HG02763 (cell line): ENCODE data around the gene MARVELD1.

Source experiments
- ATAC-seq: cut with Tn5 transposase; IDR thresholded peaks from one replicate; pipeline ENCODE4 v1.9.1; 2021; ENCODE audit warnings: mild to moderate bottlenecking, moderate library complexity; ENCODE audit not compliant: unreplicated experiment

MARVELD1 gene

DNA sequence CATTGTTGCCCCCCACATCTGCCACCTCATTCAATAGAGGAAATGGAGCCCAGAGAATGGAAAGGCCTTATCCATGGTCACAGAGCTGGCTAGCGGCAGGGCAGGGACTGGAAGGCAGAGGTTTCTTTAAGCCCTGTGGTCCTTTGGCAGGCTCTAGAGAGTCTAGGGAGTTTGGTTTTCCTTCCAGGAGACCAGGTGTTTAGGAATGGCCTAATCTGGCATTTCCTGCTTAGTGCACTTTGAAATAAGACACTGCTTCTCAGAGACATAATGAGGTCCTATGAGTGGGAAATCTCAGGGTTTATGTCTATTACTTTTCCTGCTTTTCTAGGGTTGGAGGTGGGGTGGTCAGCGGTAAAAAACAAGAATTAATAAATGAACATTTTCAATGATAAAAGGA, 6.1 kb downstream of the MARVELD1 start:
- ATAC-seq: no peak

DNA sequence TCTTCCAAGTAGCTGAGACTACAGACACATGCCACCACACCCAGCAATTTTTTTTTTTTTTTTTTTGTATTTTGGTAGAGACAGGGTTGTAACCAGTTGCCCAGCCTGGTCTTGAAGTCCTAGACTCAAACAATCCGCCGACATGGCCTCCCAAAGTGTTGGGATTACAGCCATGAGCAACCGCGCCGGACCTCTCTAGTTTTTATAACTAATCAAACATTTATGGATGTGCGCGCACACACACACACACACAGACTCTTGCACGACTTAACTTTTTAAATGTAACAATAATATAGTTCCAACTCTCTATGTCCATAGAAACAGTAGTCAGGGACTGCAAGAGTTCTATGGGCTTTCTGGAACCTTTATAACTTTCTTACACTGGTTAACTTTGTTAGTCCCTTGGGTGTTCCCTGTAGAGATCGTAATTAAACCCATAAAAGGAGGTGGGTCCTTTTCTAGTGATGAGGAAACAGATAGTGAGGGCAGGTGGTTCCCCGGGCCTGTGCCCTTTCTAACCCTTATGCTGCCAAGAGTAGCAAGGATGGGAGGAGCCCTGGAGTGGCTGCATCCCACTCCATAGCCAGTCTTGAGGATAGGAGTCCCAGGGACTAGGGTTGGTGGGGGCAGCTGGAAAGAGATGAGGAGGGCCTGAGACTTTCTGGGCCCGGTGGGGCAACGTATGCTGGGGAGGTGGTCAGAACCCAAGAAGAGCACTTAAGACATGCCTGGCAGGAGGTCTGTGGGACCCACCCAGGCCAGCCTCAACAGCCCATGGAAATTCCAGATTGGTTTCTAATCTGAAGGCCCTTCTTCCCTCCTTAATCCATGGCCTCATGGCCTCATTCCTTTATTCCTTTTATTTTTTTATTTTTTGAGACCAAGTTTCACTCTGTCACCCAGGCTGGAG, 8.6 kb downstream of the MARVELD1 start:
- ATAC-seq: no peak

DNA sequence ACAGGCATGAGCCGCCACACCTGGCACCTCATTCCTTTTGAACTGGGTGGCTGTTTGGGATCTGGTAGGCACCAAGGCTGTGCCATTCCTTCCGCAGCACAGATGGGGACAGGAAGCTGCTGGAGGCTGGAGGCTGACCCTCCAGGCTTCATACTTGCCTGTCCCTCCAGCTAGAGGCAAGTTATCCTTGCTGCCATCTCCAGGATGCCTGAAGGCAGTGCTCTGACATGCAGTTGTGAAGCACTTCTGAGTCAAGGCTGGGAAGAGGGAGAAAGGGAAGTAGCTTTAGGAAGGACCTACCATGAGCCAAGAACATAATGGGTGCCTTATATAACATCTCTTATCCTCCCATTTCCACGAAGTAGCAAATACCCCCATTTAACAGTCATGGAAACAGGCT, 9.5 kb downstream of the MARVELD1 start:
- ATAC-seq: no peak

DNA sequence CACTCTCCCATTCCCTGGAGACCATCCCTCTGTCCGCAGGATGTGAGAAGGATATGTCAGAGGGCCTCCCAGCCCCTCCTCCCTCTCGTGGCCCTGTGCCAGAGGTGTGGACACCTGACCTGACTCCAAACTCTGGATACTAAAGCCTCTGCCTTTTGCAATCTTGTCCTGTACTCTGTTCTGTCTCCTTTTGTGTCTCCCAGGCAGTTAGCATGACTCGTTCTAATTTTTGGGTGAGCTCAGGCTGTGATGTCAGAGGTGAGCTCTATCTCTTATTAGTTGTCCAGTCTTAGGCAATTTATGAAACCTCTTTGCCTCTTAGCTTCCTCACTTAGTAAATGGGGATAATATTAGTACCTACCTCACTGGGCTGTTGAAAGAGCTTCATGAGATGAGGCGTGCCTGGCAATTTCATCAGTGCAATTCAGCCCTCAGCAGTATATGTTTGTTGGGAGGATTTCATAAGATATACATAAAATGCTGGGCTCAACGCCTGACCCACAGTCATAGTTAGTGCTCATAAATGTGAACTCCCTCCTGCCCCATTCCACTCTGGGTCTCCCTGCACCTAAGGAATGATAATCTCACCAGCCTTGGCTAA, 10.9 kb downstream of the MARVELD1 start:
- ATAC-seq: no peak

DNA sequence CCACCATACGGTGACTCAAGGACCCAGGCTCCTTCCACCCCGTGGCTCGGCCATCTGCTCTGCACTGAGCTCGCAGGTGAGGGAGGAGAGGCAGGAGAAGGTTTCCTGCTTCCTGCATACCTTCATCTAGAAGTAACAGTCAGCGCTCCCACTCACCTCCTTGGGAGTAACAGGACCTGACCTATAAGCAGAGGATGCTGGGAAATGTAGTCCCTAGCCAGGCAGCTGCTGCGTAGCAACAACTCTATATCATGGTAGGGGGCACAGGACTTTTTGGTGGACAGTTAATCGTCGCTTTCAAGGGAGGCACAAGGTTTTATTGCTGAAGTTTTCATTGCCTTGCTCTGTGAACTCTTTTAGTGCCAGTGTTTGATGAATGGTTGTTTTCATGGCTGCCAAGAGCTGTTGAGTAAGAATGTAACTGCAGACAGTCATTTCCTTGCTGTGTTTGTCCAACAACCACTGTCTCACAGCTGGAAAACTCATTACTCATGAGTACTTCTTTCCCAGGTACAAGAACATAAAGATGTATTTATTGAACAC, 13.2 kb downstream of the MARVELD1 start:
- ATAC-seq: no peak

DNA sequence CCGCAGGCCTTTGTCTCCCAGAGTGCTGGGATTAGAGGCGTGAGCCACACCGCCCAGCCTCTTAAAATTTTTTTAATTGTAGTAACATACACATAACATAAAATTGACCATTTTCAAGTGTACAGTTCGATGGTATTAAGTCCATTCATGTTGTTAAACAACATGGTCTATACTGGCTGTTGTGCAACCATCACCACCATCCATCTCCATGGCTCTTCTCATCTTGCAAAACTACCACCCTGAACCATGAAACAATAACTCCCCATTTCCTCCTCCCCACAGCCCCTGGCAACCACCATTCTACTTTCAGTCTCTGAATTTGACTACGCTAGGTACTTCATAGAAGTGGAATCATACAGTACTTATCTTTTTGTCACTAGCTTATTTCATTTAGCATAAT, 15.5 kb downstream of the MARVELD1 start:
- no peak for ATAC-seq

DNA sequence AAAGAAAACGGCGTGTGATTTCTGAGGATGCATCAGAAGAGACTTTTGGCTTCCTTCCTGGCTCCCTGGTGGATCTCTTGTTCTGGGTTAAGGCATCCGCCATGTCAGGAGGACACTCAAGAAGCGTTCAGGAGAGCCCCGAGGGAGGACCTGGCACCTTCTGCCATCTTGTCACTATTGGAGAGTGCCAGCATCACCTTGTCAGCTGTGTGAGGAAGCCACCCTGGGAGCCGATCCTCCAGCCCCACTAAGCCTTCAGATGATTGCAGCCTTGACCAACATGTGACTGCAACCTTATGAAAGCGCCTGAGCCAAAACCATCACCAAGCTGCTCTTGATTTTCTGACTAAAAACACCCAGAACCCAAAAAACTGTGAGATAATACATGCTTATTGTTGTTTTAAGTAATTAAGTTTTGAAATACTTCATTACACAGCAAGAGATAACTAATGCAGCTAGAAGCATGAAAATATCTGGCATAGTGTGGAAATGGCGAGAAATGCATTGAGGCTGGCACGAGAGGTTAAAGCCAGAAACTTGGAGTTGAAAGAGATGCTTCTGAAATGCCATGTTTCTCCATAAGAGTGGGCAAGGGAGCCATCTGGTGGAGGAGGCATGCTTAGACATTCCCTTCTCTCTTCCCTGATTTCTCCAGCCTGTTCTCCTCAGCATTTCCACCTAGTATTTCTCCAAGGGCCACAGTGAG, 18.0 kb downstream of the MARVELD1 start:
- no peak for ATAC-seq

DNA sequence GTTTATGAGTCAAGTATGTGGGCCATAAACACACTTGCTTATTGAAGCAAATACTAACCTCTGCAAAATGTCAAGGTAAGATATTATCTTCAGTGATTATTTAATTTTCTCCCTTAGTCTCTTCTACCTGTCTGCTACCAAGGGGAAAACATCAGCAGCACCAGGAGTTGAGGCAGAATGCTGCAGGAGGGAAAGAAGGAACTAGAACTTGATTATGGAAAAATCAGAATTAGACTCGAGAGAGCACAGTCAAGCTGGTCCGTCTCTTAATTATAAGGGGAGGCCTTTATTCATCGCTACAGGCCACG, 18.5 kb downstream of the MARVELD1 start:
- ATAC-seq: no peak

DNA sequence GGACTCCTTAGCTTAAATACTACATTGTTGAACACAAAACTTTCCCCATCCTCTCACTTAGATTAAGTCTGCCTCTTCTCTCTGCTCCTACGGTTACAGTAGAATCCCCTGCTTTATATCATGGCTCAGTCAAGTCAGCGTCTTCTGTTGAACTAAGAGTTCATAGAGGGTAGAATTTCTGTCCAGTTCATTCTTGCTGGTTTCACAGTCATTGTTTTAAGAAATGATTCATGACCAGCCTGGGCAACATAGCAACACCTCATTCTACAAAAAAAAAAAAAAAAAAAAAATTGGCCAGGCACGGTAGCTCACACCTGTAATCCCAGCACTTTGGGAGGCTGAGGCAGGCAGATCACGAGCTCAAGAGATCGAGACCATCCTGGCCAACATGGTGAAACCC, 19.7 kb downstream of the MARVELD1 start:
- no peak for ATAC-seq

DNA sequence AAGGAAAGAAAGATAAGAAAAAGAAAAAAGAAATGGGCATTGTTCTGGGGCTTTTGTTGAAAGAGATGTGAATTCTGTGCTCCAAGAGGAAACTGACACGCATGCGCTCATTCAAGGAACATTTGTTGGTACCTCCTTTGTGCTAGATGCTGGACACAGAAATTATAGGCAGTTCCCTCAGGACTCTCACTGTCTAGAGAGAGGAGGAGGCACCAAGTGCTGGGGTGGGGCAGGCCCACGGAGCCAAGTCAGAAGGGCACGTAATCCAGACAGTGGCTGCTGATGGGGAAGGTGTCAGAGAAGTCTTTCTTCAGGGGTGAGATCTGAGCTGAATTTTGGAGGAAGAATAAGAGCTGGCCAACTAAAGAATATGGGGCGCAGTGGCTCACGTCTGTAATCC, 20.5 kb downstream of the MARVELD1 start:
- no peak for ATAC-seq

DNA sequence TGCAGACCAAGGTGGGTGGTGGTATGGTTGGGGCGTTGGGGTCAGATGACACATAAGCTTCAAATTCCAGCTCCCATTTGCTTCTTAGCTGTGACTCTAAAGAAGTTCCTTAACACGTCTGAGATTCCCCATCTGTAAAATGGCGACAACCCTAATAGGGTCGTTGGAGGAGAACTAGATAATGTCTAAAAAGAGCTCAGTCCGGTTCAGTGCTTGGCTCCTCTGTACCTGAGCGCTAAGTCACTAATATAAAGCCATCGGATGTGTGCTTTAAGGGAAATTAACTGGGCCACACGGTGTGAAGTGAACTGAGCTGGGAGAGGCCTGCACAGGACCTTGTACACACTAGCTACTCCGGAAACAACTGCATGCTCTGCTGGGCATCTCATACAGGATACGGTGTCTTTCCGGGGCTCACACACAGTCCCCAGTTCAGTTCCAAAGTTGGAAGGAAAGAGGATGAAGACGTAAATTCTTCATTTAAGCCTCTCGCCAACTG, 22.9 kb downstream of the MARVELD1 start:
- ATAC-seq: peak; percentile 9

DNA sequence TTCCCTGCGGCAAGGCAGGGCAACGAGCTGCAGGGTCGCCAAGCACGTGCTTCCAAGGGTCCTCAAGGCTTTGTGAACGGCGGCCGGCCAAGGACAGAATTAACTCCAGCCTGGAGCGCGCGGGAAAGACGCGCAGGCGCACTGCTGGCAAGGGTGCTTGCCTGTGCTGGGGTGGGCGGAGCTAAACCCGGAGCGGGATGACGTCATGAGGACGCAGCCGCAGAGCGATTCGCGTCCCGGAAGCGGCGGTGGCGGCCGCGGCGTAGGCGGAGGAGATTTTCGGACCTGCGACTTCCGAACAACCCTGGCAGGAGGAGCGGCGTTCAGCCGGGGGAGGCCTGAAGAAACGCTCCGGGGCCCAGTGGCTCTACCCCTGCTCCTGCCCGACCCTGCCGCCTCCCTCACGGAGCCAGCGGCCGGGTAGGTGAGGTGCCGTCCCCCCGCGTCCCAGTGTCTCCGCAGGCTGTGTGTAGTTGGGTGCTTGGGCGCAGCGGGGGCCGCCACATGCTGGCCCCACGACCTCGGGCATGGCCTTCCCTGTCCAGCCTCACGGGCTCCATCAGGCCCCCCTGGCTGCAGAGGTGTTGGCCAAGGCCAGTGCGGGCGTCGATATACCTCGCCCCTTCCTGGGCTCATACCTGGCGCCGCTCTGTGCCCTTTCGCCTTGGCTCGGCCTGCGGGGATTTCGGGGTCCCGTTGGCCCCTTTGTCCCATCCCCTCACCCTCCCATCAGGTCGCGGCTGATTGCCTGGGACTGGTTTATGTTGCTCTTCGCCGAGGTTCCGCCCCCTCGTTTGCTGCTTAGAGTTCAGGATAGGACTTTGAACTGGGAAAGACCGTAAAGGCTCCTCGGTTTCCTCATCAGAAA, 23.6 kb downstream of the MARVELD1 start, which contains the start of gene ZFYVE27:
Gene ZFYVE27, plus strand, starts transcription at position 227 of the 868 bp plus-strand sequence. CDS start 1,350 bp downstream, outside the sequence.
- ATAC-seq: peak; percentile 76

DNA sequence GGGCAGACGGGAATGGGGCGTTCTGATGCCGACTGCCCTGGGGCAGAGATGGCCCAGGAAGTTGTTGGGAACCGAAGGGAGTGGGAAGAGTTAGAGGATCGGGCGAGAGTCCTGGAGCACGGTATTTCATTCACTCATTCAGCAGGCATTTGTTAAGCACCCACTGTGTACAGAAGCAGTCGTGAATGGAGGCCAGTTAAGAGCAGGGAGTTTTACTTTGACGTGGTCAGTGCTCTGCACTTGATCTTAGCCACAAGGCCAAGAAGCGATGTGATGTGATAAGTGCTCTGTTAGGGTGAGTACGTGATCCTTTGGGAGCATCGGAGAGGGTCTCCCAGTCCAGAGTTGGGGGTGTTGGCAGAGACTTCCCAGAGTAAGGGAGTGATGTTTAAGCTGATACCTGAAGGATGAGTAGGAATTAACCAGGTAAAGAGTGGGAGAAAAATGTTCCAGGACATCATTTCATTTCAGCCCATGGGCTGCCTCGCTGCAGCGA, 24.3 kb downstream of the MARVELD1 start:
- ATAC-seq: no peak

DNA sequence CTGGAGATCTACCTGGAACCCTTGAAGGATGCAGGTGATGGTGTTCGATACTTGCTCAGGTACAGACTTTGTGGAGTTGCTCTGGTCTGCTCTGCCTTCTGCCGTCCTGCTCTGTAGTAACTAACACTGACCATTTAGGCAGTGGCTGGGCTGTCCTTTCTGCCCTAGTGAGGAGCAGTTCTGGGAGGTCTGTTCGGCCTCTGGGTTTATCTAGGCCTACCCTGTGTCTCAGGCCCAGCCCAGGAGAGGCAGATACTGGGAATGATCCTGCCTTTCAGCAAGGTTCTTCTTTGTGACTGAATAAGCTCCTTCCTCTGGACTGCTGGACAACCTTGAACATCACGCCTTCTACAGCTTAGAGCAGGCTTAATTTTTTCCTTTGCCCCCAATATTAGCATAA, 25.1 kb downstream of the MARVELD1 start:
- no peak for ATAC-seq

DNA sequence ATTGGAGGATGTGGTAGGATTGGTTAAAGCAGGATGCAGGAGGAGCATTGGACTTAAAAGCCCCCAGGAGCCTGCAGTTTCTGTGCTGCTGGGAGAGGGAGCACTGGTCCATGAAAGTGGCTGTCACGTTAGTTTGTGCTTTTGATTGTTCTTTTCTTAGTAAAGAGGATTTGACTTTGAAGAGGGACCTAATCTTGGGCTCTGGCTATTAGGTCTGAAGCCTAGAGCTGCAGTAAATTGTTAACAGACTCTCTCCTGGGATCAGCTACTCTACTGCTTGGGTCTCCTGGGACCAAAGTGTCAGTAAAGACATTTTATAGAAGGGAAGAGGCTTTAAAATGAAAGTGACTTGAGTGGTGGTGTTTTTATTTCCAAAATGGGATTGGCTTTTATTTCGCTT, 27.1 kb downstream of the MARVELD1 start:
- ATAC-seq: no peak

DNA sequence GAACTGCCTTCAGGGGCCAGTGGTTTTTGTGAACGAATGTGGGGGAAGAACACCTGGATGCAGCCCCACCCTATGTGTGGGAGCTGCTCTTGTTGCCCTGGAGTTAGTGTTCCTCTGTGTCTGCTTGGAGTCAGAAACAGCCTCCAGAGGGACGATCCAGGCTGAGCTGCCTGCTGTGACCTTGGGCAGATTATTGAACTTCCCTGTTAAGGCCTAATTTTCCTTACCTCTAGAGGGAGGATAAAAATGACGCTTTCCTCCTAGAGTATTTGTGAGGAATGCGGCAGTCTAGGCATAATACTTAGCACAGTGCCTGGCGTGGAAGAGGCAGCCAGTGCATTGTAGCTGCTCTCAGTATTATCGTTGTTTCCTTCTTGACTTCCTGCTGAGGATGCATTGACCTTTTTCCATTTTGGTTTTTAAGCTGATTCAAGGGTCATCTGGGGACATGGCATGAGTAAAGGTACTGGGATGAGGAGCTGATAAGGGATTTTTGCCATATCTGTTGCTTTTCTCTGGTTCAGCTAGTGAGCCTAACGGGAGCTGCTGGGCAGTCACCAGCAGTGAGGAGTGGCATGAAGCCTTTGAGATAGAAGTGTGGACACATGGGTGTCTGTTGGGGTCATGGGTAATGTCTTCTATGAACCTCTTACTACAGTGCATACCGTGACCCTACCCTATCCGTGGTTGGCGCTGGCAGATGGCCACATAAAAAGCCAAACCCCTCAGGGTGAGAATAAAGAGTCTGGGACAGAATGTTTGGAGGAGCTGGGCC, 29.8 kb downstream of the MARVELD1 start:
- ATAC-seq: no peak

DNA sequence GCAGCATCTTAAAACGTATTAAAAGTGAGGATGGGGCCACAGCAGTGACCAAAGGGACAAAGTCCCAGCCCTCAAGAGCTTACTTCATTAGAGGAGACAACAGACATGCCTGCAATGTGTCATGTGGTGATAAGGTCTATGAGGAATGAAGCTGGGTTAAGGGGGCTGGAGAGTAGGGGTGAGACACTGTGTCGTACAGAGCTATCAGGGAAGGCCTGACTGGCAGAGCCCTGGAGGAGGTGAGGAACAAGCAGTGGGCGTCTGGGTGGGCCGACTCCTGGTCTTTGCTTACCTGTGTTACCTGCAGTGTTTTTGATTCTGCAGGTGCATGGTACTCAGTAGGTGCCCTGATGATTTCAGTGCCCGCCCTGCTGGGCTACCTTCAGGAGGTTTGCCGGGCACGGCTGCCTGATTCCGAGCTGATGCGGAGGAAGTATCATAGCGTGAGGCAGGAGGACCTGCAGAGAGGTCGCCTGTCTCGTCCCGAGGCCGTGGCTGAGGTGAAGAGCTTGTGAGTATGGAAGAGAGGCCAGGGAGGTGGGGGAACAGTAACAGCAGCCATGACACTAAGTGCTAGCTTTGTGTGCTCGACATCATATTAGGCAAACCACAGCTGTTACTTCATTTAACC, 31.0 kb downstream of the MARVELD1 start:
- no peak for ATAC-seq

DNA sequence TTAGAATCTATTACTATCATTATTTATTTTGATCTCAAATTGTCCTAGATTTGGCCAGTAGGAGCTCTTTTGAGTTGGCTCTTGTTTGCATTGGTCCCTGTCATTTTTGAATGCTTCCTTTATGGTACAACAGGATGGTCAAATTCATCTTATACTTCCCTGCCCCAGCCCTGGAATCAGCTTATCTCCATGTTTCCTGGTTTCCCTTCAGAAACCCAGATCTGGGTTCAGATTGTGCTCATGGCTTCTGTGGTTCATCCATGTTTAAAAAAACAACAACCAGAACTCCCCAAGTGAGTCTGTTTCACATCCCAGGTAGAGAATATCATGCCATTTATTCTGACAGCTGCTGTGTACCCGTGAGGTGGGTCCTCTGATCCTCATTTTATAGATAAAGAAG, 34.0 kb downstream of the MARVELD1 start:
- ATAC-seq: no peak

DNA sequence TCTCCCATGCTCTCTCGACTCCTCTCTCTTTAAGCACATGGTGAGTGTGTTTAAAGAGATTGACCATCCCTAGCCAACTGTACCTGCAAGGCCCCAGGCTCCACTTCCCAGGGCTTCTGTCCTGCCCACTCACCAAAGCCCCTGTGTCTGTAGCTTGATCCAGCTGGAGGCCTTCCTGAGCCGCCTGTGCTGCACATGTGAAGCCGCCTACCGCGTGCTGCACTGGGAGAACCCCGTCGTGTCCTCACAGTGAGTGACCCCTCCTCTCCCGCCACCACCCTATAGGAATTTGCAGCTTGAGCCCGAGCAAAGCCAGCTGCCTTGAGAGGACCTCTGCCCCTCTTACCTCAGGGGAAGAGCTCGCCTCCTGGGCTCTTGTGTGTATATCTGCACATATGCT, 34.6 kb downstream of the MARVELD1 start:
- ATAC-seq: no peak
